Measurements from ENCODE around the gene KSR2. TPM values are rescaled to one million over a fixed set of nuclear protein-coding genes. Genes with fewer than 3 reads are reported as not detected.

KSR2 gene
- total RNA-seq, 1 donor from 2014 or later = not detected

- Histone ChIP-seq H3K36me3 (no peaks in the 10 kb centered on the region), H3K27me3 (ENCODE audit: low read depth) (peaks cover 30% of the 10 kb centered on the region), H3K4me3 (no peak overlapping the region), H3K4me1 (no peaks in the 10 kb centered on the region), H3K27ac (replicated peaks) (no peak overlapping the region), H3K9me3 (replicated peaks) (peaks cover 29% of the 10 kb centered on the region)
- DNase-seq = no peak
- intact Hi-C loops (cut with micrococcal nuclease) = no loop called here
- no peak for TF ChIP-seq CTCF (IDR thresholded peaks at IDR 0.05; ENCODE audit: borderline replicate concordance)
Observed at GRCh38 chr12:117545216-117545615, 423.6 kb downstream of the KSR2 start.

GRCh38 chr12:117540011-117540410 is 428.8 kb downstream of the KSR2 start:
- TF ChIP-seq CTCF (IDR thresholded peaks at IDR 0.05; ENCODE audit: borderline replicate concordance) = no peak
- Histone ChIP-seq H3K4me3 (no peak overlapping the region), H3K36me3 (no peaks in the 10 kb centered on the region), H3K27me3 (ENCODE audit: low read depth) (peaks cover 21% of the 10 kb centered on the region), H3K27ac (replicated peaks) (no peak overlapping the region), H3K9me3 (replicated peaks) (peaks cover 12% of the 10 kb centered on the region), H3K4me1 (no peaks in the 10 kb centered on the region)
- no peak for DNase-seq
- intact Hi-C loops (cut with micrococcal nuclease) = no loop called here

DNA sequence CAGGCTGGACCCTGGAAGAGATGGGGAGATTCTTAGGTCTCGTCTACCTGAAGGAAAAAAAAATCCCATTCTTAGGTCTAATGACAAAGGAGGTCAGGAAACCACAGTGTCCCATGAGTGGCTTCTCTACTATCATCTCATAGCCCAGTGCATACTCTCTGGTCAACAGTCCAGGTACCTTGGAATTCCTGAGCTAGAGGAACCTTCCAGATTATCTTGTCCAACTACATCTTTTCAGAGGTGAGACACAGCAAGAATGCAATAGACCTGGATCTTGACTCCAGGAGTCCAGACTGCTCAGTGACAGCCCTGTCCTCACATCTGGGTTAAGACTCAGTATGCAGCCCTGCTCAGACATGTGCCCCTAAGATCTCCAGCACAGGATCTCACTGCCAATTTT is 429.9 kb downstream of the KSR2 start:
- H3K4me1 ChIP-seq = no peaks in the 10 kb centered on the region
- no peak overlapping the region for H3K4me3 ChIP-seq
- intact Hi-C loops (cut with micrococcal nuclease) = no loop called here
- H3K36me3 ChIP-seq = no peaks in the 10 kb centered on the region
- no peak for DNase-seq
- H3K27ac ChIP-seq (replicated peaks) = no peak overlapping the region
- peaks cover 21% of the 10 kb centered on the region for H3K27me3 ChIP-seq (ENCODE audit: low read depth)
- no peak for TF ChIP-seq CTCF (IDR thresholded peaks at IDR 0.05; ENCODE audit: borderline replicate concordance)
- peaks cover 7% of the 10 kb centered on the region for H3K9me3 ChIP-seq (replicated peaks)

DNA sequence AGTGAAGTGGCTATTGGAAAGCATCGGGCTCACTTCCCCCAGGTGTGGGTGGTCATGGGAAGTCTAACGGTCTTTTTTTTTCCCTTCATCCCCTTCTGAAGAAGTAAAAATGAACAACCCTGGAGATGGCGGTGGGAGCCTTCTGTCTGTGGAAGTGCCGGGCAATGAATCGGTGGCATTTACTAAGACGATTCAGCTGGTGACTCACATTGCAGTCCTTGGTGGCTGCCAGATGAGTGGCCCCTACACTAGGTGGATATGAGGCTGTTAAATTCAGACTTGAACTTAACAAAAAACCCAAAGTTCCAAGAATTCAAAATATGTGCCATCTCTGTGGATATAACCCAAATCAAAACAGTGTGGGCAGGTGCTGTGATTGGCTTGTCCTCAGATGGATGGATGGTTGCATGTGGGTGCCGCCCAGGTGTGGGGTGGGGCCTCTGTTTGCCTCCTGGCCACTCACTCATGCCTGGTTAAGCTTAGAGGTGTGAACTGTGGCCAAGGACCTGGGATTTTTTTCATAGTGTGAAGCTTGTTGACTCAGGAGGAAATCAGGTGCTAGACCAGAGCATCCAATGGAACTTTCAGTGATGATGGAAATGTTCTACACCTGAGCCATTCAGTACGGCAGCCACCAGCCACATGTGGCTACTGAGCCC is 430.6 kb downstream of the KSR2 start:
- DNase-seq = no peak
- Histone ChIP-seq H3K4me1 (no peaks in the 10 kb centered on the region), H3K27ac (replicated peaks) (no peak overlapping the region), H3K36me3 (no peaks in the 10 kb centered on the region), H3K9me3 (replicated peaks) (no peaks in the 10 kb centered on the region), H3K4me3 (no peak overlapping the region), H3K27me3 (ENCODE audit: low read depth) (peaks cover 21% of the 10 kb centered on the region)
- no peak for TF ChIP-seq CTCF (IDR thresholded peaks at IDR 0.05; ENCODE audit: borderline replicate concordance)
- intact Hi-C loops (cut with micrococcal nuclease) = no loop called here

- TF ChIP-seq CTCF (IDR thresholded peaks at IDR 0.05; ENCODE audit: borderline replicate concordance) = no peak
- intact Hi-C loops (cut with micrococcal nuclease) = no loop called here
- Histone ChIP-seq H3K27ac (replicated peaks) (no peak overlapping the region), H3K36me3 (no peaks in the 10 kb centered on the region), H3K9me3 (replicated peaks) (peaks cover 10% of the 10 kb centered on the region), H3K27me3 (ENCODE audit: low read depth) (no peaks in the 10 kb centered on the region), H3K4me3 (no peak overlapping the region), H3K4me1 (peaks cover 5% of the 10 kb centered on the region)
- DNase-seq = no peak
Observed at GRCh38 chr12:117533687-117534086, 435.1 kb downstream of the KSR2 start.
